Endothelial cell of umbilical vein (primary cell): ENCODE measurements around the gene DCLK1. TPM values are rescaled to one million over a fixed set of nuclear protein-coding genes. Genes with fewer than 3 reads are reported as not detected.

Source experiments
- BruUV-seq: library from RNA; stranded (reverse); fragments of 400-500 nt; replicated peaks from 2 replicates; lab custom pipeline; 2021; lab: Mats Ljungman, UMichigan
- CTCF ChIA-PET: fragments of 300-600, 350-600 bp; sonication (Branson Sonifier 250); formaldehyde crosslinking; loops from one replicate; lab custom pipeline; 2021; ENCODE audit warnings: antibody characterized with exemption, inconsistent platforms; lab: Charles Lee
- POLR2A ChIA-PET: fragments of 300-600, 350-600 bp; sonication (Branson Sonifier 250); formaldehyde crosslinking; loops from one replicate; lab custom pipeline; 2021; ENCODE audit warnings: antibody characterized with exemption, inconsistent platforms; lab: Charles Lee
- DNase-seq: peaks from one replicate; pipeline ENCODE4 v3.0.0-alpha.2; 2011; ENCODE audit warnings: low read depth, low spot score
- FAIRE-seq: peaks from 2 replicates; lab custom pipeline; 2011; peaks lifted over from hg19 to GRCh38; lab: Jason Lieb, UNC
- H2AFZ ChIP-seq: 2 replicates; pipeline ENCODE4 v1.6.0; 2012; ENCODE audit warnings: low read depth, low read length, control low read depth, inconsistent platforms
- H3K27ac ChIP-seq: 2 replicates; pipeline ENCODE4 v1.5.1; 2011; ENCODE audit warnings: low read depth, mild to moderate bottlenecking, control low read depth, low read length, moderate library complexity; ENCODE audit not compliant: insufficient read depth
- H3K27me3 ChIP-seq, 2 experiments: 2 replicates each; pipeline versions ENCODE4 v1.6.0 to v1.6.1; 2011; ENCODE audit warnings: low read length in 2 of 2, mixed read lengths in 1 of 2; ENCODE audit not compliant: control insufficient read depth in 2 of 2, insufficient read depth in 2 of 2
- H3K36me3 ChIP-seq, 2 experiments: 2 replicates in 1 of 2; 3 replicates in 1 of 2; pipeline ENCODE4 v1.5.1; 2011; ENCODE audit warnings: low read length in 2 of 2, mild to moderate bottlenecking in 1 of 2, moderate library complexity in 1 of 2; ENCODE audit not compliant: control insufficient read depth in 2 of 2, insufficient read depth in 2 of 2; ENCODE audit errors: extremely low read depth in 1 of 2
- H3K4me1 ChIP-seq: 3 replicates; pipeline ENCODE4 v1.5.1; 2011; ENCODE audit warnings: mild to moderate bottlenecking, low read length; ENCODE audit not compliant: control insufficient read depth, insufficient read depth; ENCODE audit errors: extremely low read depth
- H3K4me2 ChIP-seq: 2 replicates; pipeline ENCODE4 v1.6.1; 2011; ENCODE audit warnings: low read length, control low read depth, mixed read lengths; ENCODE audit not compliant: insufficient read depth
- H3K4me3 ChIP-seq, 3 experiments: fragments of 200-600 bp in 1 of 3; sonication (generic), shearing (Covaris generic) in 1 of 3; replicated peaks in 1 of 3; 2 replicates each; pipeline ENCODE4 v1.5.1; 2011 to 2016; ENCODE audit warnings: control low read depth in 3 of 3, low read length in 3 of 3, mild to moderate bottlenecking in 2 of 3, inconsistent platforms in 1 of 3, low read depth in 1 of 3, moderate library complexity in 1 of 3; ENCODE audit not compliant: insufficient read depth in 1 of 3
- H3K79me2 ChIP-seq: 2 replicates; pipeline ENCODE4 v1.6.0; 2012; ENCODE audit warnings: low read length, inconsistent platforms; ENCODE audit not compliant: control insufficient read depth, insufficient read depth
- H3K9ac ChIP-seq: replicated peaks from 2 replicates; pipeline ENCODE3; 2011; ENCODE audit warnings: low read length, control low read depth; ENCODE audit not compliant: insufficient read depth; ENCODE audit errors: extremely low read depth
- H3K9me1 ChIP-seq: replicated peaks from 3 replicates; pipeline ENCODE4 v1.6.0; 2011; ENCODE audit warnings: mild to moderate bottlenecking, low read length; ENCODE audit not compliant: control insufficient read depth, insufficient read depth; ENCODE audit errors: extremely low read depth
- H3K9me3 ChIP-seq: replicated peaks from 2 replicates; pipeline ENCODE4 v1.5.1; 2012; ENCODE audit warnings: low read length, inconsistent platforms; ENCODE audit not compliant: control insufficient read depth, insufficient read depth
- H4K20me1 ChIP-seq: replicated peaks from 2 replicates; pipeline ENCODE3; 2011; ENCODE audit warnings: mild to moderate bottlenecking, low read length; ENCODE audit not compliant: control insufficient read depth, insufficient read depth; ENCODE audit errors: extremely low read depth
- FOS ChIP-seq: IDR thresholded peaks from 2 replicates; pipeline ENCODE4 v1.6.1; 2011; ENCODE audit warnings: mild to moderate bottlenecking, low read length, moderate library complexity, borderline replicate concordance; ENCODE audit not compliant: insufficient read depth
- GATA2 ChIP-seq: IDR thresholded peaks from 2 replicates; pipeline ENCODE4 v1.7.0; 2011; ENCODE audit warnings: low read depth, mild to moderate bottlenecking, moderate library complexity, mixed read lengths, low read length; ENCODE audit not compliant: insufficient read length, insufficient read depth
- JUN ChIP-seq: IDR thresholded peaks from 2 replicates; pipeline ENCODE4 v1.6.1; 2011; ENCODE audit warnings: borderline replicate concordance, low read depth; ENCODE audit not compliant: insufficient read length, insufficient read depth
- MAX ChIP-seq: IDR thresholded peaks from 2 replicates; pipeline ENCODE4 v1.6.1; 2011; ENCODE audit not compliant: insufficient read depth, insufficient read length
- MYC ChIP-seq: IDR thresholded peaks from one replicate; pipeline ENCODE4 v1.6.1; 2011; ENCODE audit warnings: mild to moderate bottlenecking, low read depth, low read length
- POLR2A ChIP-seq: IDR thresholded peaks from 2 replicates; pipeline ENCODE4 v1.6.1; 2012; ENCODE audit warnings: low read depth, mild to moderate bottlenecking, control low read depth, low read length
- dilution Hi-C: fragments of 300-500 bp; cut with MboI; formaldehyde crosslinking; loops from one replicate; pipeline ENCODE4 v1.15.0; 2019; ENCODE audit warnings: low sequenced_read_pairs; ENCODE audit not compliant: extremely low pct_ligation_motif_present
- intact Hi-C: fragments of 100-400 bp; cut with micrococcal nuclease; formaldehyde crosslinking; loops from one replicate; pipeline ENCODE4 v1.10.0; 2022
- polyA plus RNA-seq, 4 experiments: library from polyadenylated mRNA; depleted of rRNA in 3 of 4; stranded (reverse) in 3 of 4; unstranded in 1 of 4; fragments of >200 nt; gene quantifications; 2 replicates each; pipeline versions ENCODE4 v1.2.1 to v1.2.3, GENCODE V29; 2011 to 2012; ENCODE audit warnings: missing spikeins in 1 of 4
- total RNA-seq: library from RNA; stranded (reverse); gene quantifications from 2 replicates; pipeline ENCODE4 v1.2.3, GENCODE V29; 2021
- TF ChIP-seq, protein P1 (sequence below), 2 donors: IDR thresholded peaks; 1 replicate in 1 of 2; 2 replicates in 1 of 2; pipeline ENCODE4 v1.5.1; 2011; ENCODE audit warnings: low read length in 2 of 2, mild to moderate bottlenecking in 2 of 2, moderate library complexity in 2 of 2, control low read depth in 1 of 2, inconsistent platforms in 1 of 2, low read depth in 1 of 2; ENCODE audit not compliant: insufficient read depth in 1 of 2; ENCODE audit errors: extremely low read depth in 1 of 2

DCLK1 gene
- total and polyA plus RNA-seq, 2 donors (not counting 3 experiments of a cell fraction or from before 2014, with no cell fraction given), result 0.28 to 3.9 TPM

- no peaks in the 10 kb centered on the region for H3K9me3 ChIP-seq
- H3K79me2 ChIP-seq, result no peaks in the 10 kb centered on the region
- intact Hi-C loops, result no loop called here
- no peak for DNase-seq
- TF ChIP-seq MAX (no peak), POLR2A (no peak), JUN (no peak)
- TF ChIP-seq, protein P1, sequence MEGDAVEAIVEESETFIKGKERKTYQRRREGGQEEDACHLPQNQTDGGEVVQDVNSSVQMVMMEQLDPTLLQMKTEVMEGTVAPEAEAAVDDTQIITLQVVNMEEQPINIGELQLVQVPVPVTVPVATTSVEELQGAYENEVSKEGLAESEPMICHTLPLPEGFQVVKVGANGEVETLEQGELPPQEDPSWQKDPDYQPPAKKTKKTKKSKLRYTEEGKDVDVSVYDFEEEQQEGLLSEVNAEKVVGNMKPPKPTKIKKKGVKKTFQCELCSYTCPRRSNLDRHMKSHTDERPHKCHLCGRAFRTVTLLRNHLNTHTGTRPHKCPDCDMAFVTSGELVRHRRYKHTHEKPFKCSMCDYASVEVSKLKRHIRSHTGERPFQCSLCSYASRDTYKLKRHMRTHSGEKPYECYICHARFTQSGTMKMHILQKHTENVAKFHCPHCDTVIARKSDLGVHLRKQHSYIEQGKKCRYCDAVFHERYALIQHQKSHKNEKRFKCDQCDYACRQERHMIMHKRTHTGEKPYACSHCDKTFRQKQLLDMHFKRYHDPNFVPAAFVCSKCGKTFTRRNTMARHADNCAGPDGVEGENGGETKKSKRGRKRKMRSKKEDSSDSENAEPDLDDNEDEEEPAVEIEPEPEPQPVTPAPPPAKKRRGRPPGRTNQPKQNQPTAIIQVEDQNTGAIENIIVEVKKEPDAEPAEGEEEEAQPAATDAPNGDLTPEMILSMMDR (IDR thresholded peaks at IDR 0.05; ENCODE audit: extremely low read depth in 1 of 2, insufficient read depth in 1 of 2, low read depth in 1 of 2, low read length in 2 of 2), result no peak
- dilution Hi-C loops, result no loop called here
- ChIA-PET CTCF (interaction anchor here (1.5 to 10.0 kb wide), 2 partner anchors 10 to 21 kb away, joined by 7 to 60 read pairs; no protein-coding TSS in a partner anchor), POLR2A (no interaction called here)
- no peak overlapping the region for H3K4me3 ChIP-seq
- no peak overlapping the region for H2AFZ ChIP-seq
- H3K36me3 ChIP-seq, result no peaks in the 10 kb centered on the region
- H3K9me1 ChIP-seq, result no peaks in the 10 kb centered on the region
- no peak overlapping the region for H3K27ac ChIP-seq
- H3K4me2 ChIP-seq, result no peak overlapping the region
- BruUV-seq, result no TSS peak
- no peaks in the 10 kb centered on the region for H4K20me1 ChIP-seq
- FAIRE-seq, result no peak
- H3K9ac ChIP-seq, result no peak overlapping the region
- peaks cover 0 to 5% of the 10 kb centered on the region in 2 experiments for H3K27me3 ChIP-seq
- no peaks in the 10 kb centered on the region for H3K4me1 ChIP-seq
Measured at GRCh38 chr13:35797991-35798390, 333.2 kb downstream of the DCLK1 start.

GRCh38 chr13:35797244-35797643, 333.9 kb downstream of the DCLK1 start:
- Histone ChIP-seq H3K9ac (no peak overlapping the region), H3K27ac (no peak overlapping the region), H3K36me3 (no peaks in the 10 kb centered on the region), H3K27me3 (peaks cover 0 to 2% of the 10 kb centered on the region in 2 experiments), H3K4me1 (no peaks in the 10 kb centered on the region), H3K4me2 (no peak overlapping the region), H3K9me1 (no peaks in the 10 kb centered on the region), H2AFZ (no peak overlapping the region), H3K4me3 (no peak overlapping the region), H3K9me3 (no peaks in the 10 kb centered on the region), H4K20me1 (no peaks in the 10 kb centered on the region), H3K79me2 (no peaks in the 10 kb centered on the region)
- no TSS peak for BruUV-seq
- intact Hi-C loops, result no loop called here
- ChIA-PET CTCF (interaction anchor here (1.5 to 10.0 kb wide), 2 partner anchors 9 to 21 kb away, joined by 7 to 60 read pairs; no protein-coding TSS in a partner anchor), POLR2A (no interaction called here)
- dilution Hi-C loops, result no loop called here
- no peak for FAIRE-seq
- TF ChIP-seq FOS (no peak), MYC (no peak), POLR2A (no peak), MAX (no peak), GATA2 (no peak), JUN (no peak)
- DNase-seq, result no peak
